CD4-positive, alpha-beta T cell treated with Interleukin-2 at 100 ng/mL for 4 hours (primary cell): ENCODE data around the gene DNMT3L.
"Not testable (repeated sequence)": the region's sequence is repeated elsewhere in the genome, so short reads cannot be mapped to it uniquely, and the experiment has no call there.

Source experiments
- DNase-seq: peaks from one replicate; pipeline ENCODE4 v3.0.0-alpha.2; 2020; ENCODE audit warnings: low spot score

DNMT3L gene

GRCh38 chr21:44197156-44197516 is 64.6 kb downstream of the DNMT3L start:
- not testable (repeated sequence) for DNase-seq
